IMR-90 (cell line): Measurements from ENCODE around the gene PDGFRA. TPM values are rescaled to one million over a fixed set of nuclear protein-coding genes. Genes with fewer than 3 reads are reported as not detected.

ENCODE experiments used
- ATAC-seq: fragments of 200-7000 bp; cut with Tn5 transposase; 2 replicates; pipeline ENCODE4 v1.9.1; 2020; ENCODE audit warnings: low read depth, mild to moderate bottlenecking, moderate library complexity
- BruUV-seq: library from RNA; stranded (reverse); fragments of 400-500 nt; replicated peaks from 2 replicates; lab custom pipeline; 2021; lab: Mats Ljungman, UMichigan
- CTCF ChIA-PET: fragments of 300-600 bp; formaldehyde crosslinking; extraction: SDS; loops from one replicate; lab custom pipeline; 2021; ENCODE audit warnings: antibody characterized with exemption; lab: Yijun Ruan, JAX
- POLR2A ChIA-PET: fragments of 300-600 bp; sonication (Branson Sonifier 250); formaldehyde crosslinking; loops from one replicate; lab custom pipeline; 2022; ENCODE audit warnings: antibody characterized with exemption; ENCODE audit not compliant: unreplicated experiment; lab: Charles Lee
- DNase-seq: peaks from one replicate; pipeline ENCODE4 v3.0.0; 2013
- H2AFZ ChIP-seq: replicated peaks from 2 replicates; pipeline ENCODE3; 2013; ENCODE audit warnings: low read length, mild to moderate bottlenecking; ENCODE audit not compliant: poor library complexity
- H2AK5ac ChIP-seq: 2 replicates; pipeline ENCODE4 v1.6.1; 2013; ENCODE audit warnings: low read depth, low read length, inconsistent platforms
- H2AK9ac ChIP-seq: replicated peaks from 2 replicates; pipeline ENCODE3; 2013; ENCODE audit warnings: mild to moderate bottlenecking, low read depth, low read length, moderate library complexity; ENCODE audit not compliant: poor library complexity
- H2BK120ac ChIP-seq: 2 replicates; pipeline ENCODE4 v1.6.1; 2013; ENCODE audit warnings: low read depth, low read length, inconsistent platforms
- H2BK15ac ChIP-seq: 3 replicates; pipeline ENCODE4 v1.6.1; 2013; ENCODE audit warnings: low read depth, low read length, inconsistent platforms
- H2BK20ac ChIP-seq: 2 replicates; pipeline ENCODE4 v1.6.1; 2013; ENCODE audit warnings: low read depth, mild to moderate bottlenecking, inconsistent platforms, low read length, moderate library complexity
- H2BK5ac ChIP-seq: 2 replicates; pipeline ENCODE4 v1.6.1; 2013; ENCODE audit warnings: mild to moderate bottlenecking, low read depth, low read length, inconsistent platforms; ENCODE audit not compliant: poor library complexity, severe bottlenecking
- H3K14ac ChIP-seq: replicated peaks from 2 replicates; pipeline ENCODE4 v1.6.1; 2013; ENCODE audit warnings: low read depth, low read length, inconsistent platforms
- H3K18ac ChIP-seq: 2 replicates; pipeline ENCODE4 v1.6.1; 2013; ENCODE audit warnings: low read depth, low read length, control low read depth
- H3K23ac ChIP-seq: 2 replicates; pipeline ENCODE4 v1.6.1; 2013; ENCODE audit warnings: low read depth, low read length, inconsistent platforms
- H3K27ac ChIP-seq: 2 replicates; pipeline ENCODE4 v1.5.1; 2013; ENCODE audit warnings: mild to moderate bottlenecking, control low read depth, low read length; ENCODE audit not compliant: insufficient read depth
- H3K27me3 ChIP-seq: 2 replicates; pipeline ENCODE4 v1.6.1; 2013; ENCODE audit warnings: low read length; ENCODE audit not compliant: control insufficient read depth, insufficient read depth
- H3K36me3 ChIP-seq: 2 replicates; pipeline ENCODE4 v1.6.1; 2013; ENCODE audit warnings: low read length, mixed read lengths; ENCODE audit not compliant: control insufficient read depth, insufficient read depth
- H3K4ac ChIP-seq: 2 replicates; pipeline ENCODE4 v1.6.1; 2013; ENCODE audit warnings: low read depth, low read length, inconsistent platforms
- H3K4me1 ChIP-seq: 2 replicates; pipeline ENCODE4 v1.6.1; 2013; ENCODE audit warnings: low read length, mixed read lengths; ENCODE audit not compliant: control insufficient read depth, insufficient read depth
- H3K4me2 ChIP-seq: 2 replicates; pipeline ENCODE4 v1.6.1; 2013; ENCODE audit warnings: low read depth, mild to moderate bottlenecking, control low read depth, low read length, moderate library complexity
- H3K4me3 ChIP-seq: 2 replicates; pipeline ENCODE4 v1.5.1; 2013; ENCODE audit warnings: low read depth, mild to moderate bottlenecking, control low read depth, low read length, moderate library complexity; ENCODE audit not compliant: insufficient read depth
- H3K56ac ChIP-seq: 2 replicates; pipeline ENCODE4 v1.6.1; 2013; ENCODE audit warnings: low read length, inconsistent platforms; ENCODE audit not compliant: insufficient read depth; ENCODE audit errors: extremely low read depth
- H3K79me1 ChIP-seq, 2 experiments: 2 replicates each; pipeline ENCODE4 v1.6.1; 2013; ENCODE audit warnings: low read length in 2 of 2, inconsistent platforms in 1 of 2, low read depth in 1 of 2
- H3K9ac ChIP-seq: 2 replicates; pipeline ENCODE4 v1.6.1; 2013; ENCODE audit warnings: low read depth, low read length, control low read depth
- H3K9me1 ChIP-seq: 2 replicates; pipeline ENCODE4 v1.6.1; 2013; ENCODE audit warnings: low read length, inconsistent platforms; ENCODE audit not compliant: insufficient read depth
- H3K9me3 ChIP-seq: 2 replicates; pipeline ENCODE4 v1.6.1; 2013; ENCODE audit warnings: low read length; ENCODE audit not compliant: control insufficient read depth, insufficient read depth
- H4K20me1 ChIP-seq: 2 replicates; pipeline ENCODE4 v1.6.1; 2013; ENCODE audit warnings: low read length, inconsistent platforms; ENCODE audit not compliant: insufficient read depth
- H4K5ac ChIP-seq: 2 replicates; pipeline ENCODE4 v1.6.1; 2013; ENCODE audit warnings: mild to moderate bottlenecking, low read depth, low read length, control low read depth
- H4K8ac ChIP-seq, 2 experiments: 2 replicates each; pipeline ENCODE4 v1.6.1; 2013; ENCODE audit warnings: low read depth in 2 of 2, low read length in 2 of 2, control low read depth in 1 of 2, inconsistent platforms in 1 of 2
- H4K91ac ChIP-seq: 2 replicates; pipeline ENCODE4 v1.6.1; 2013; ENCODE audit warnings: low read depth, low read length, inconsistent platforms; ENCODE audit not compliant: insufficient read depth
- CEBPB ChIP-seq: IDR thresholded peaks from 2 replicates; pipeline ENCODE4 v1.6.1; 2012; ENCODE audit warnings: low read depth, low read length, improper control_type of control experiment
- CHD1 ChIP-seq: IDR thresholded peaks from 2 replicates; pipeline ENCODE4 v1.6.1; 2012; ENCODE audit warnings: low read depth, low read length, improper control_type of control experiment
- MAZ ChIP-seq: IDR thresholded peaks from 2 replicates; pipeline ENCODE4 v1.6.1; 2012; ENCODE audit warnings: low read depth, mild to moderate bottlenecking, low read length, improper control_type of control experiment, moderate library complexity, borderline replicate concordance
- MXI1 ChIP-seq: IDR thresholded peaks from 2 replicates; pipeline ENCODE4 v1.6.1; 2012; ENCODE audit warnings: low read depth, mild to moderate bottlenecking, low read length, moderate library complexity, borderline replicate concordance
- NFE2L2 ChIP-seq: fragments of 150-350 bp; IDR thresholded peaks from 2 replicates; pipeline ENCODE4 v1.6.1; 2016; ENCODE audit warnings: low read depth, mild to moderate bottlenecking, low read length
- POLR2A ChIP-seq: IDR thresholded peaks from 2 replicates; pipeline ENCODE4 v1.6.1; 2012; ENCODE audit warnings: mild to moderate bottlenecking, low read depth, low read length
- RAD21 ChIP-seq: IDR thresholded peaks from 2 replicates; pipeline ENCODE4 v1.6.1; 2012; ENCODE audit warnings: low read length, improper control_type of control experiment
- RCOR1 ChIP-seq: IDR thresholded peaks from 2 replicates; pipeline ENCODE4 v1.6.1; 2012; ENCODE audit warnings: mild to moderate bottlenecking, low read length, improper control_type of control experiment; ENCODE audit not compliant: insufficient replicate concordance
- USF2 ChIP-seq: fragments of 150-350 bp; IDR thresholded peaks from 2 replicates; pipeline ENCODE4 v1.6.1; 2017; ENCODE audit warnings: mild to moderate bottlenecking, antibody characterized with exemption, low read length, low read depth
- WGBS, 2 experiments: methylation state at CpG; one replicate each; pipeline versions ENCODE4 v1.1.5 to v1.1.7; 2013; ENCODE audit warnings: missing lambda C conversion rate in 2 of 2; ENCODE audit not compliant: insufficient read length in 1 of 2; ENCODE audit errors: extremely low coverage in 2 of 2; 5-methylcytosine and 5-hydroxymethylcytosine counted together
- dilution Hi-C: fragments of 300-500 bp; cut with HindIII; formaldehyde crosslinking; loops from one replicate; pipeline ENCODE4 v1.14.3; 2018; ENCODE audit warnings: low sequenced_read_pairs; ENCODE audit not compliant: unreplicated experiment
- in situ Hi-C: fragments of 300-500 bp; cut with MboI; formaldehyde crosslinking; loops from 3 replicates; pipeline ENCODE4 v1.14.3; 2019; ENCODE audit warnings: low sequenced_read_pairs, inconsistent platforms, mixed read lengths
- intact Hi-C: fragments of 100-400 bp; cut with micrococcal nuclease; formaldehyde crosslinking; loops from 2 replicates; pipeline ENCODE4 v1.10.0; 2022
- polyA plus RNA-seq, 3 experiments: library from polyadenylated mRNA; depleted of rRNA; stranded (reverse); fragments of >200 nt; gene quantifications; 2 replicates each; pipeline ENCODE4 v1.2.3, GENCODE V29; 2012; ENCODE audit warnings: low replicate concordance in 1 of 3
- total RNA-seq: library from RNA; depleted of rRNA; stranded (reverse); fragments of >200 nt; gene quantifications from 2 replicates; pipeline ENCODE4 v1.2.3, GENCODE V29; 2012
- TF ChIP-seq, protein P1 (sequence below): conservative IDR thresholded peaks from 2 replicates; pipeline ENCODE4 v1.5.1; 2012; ENCODE audit warnings: mild to moderate bottlenecking, low read depth, low read length, improper control_type of control experiment
- TF ChIP-seq, protein P2 (sequence below): fragments of 150-350 bp; IDR thresholded peaks from 2 replicates; pipeline ENCODE4 v1.6.1; 2016; ENCODE audit warnings: low read depth, mild to moderate bottlenecking, low read length, moderate library complexity, borderline replicate concordance

Gene PDGFRA
- total and polyA plus RNA-seq, 2 of the 4 experiments (the other 2 are of a cell fraction), result 60.8 to 168 TPM

DNA sequence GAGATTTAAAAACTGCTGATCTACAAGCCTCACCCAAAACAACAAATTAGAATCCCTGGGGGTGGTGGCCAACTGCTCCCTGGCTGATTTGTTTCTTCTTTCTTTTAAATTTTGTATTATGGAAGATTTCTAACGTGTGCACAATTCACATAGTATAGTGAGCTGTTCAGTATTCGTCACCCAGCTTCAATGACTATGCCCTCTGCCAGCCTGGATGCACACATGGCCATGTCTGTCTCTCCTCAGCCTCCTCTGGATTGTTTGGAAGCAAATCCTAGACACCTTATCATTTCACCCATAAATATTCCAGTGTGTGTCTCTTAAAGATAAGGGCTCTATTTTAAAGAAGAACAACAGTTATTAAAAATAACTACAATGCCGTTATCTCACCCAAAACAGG, 61.9 kb downstream of the PDGFRA start:
- Histone ChIP-seq H3K9me3 (no peaks in the 10 kb centered on the region), H3K27ac (no peak overlapping the region), H3K23ac (no peak overlapping the region), H3K4me2 (no peak overlapping the region), H2BK20ac (no peak overlapping the region), H3K4me1 (no peaks in the 10 kb centered on the region), H3K79me1 (peaks cover 6 to 60% of the 10 kb centered on the region in 2 experiments), H2BK120ac (no peak overlapping the region), H3K36me3 (peaks cover 84% of the 10 kb centered on the region), H3K9me1 (peaks cover 11% of the 10 kb centered on the region; the same call in 1 of the 2 replicates), H2AFZ (no peak overlapping the region), H3K4me3 (no peak overlapping the region), H3K18ac (no peak overlapping the region), H3K27me3 (no peaks in the 10 kb centered on the region), H4K91ac (no peak overlapping the region), H2BK15ac (no peak overlapping the region), H2AK9ac (no peak overlapping the region), H4K8ac (no peak overlapping the region), H4K5ac (no peak overlapping the region), H2AK5ac (no peak overlapping the region), H3K56ac (no peak overlapping the region), H3K4ac (no peak overlapping the region), H3K9ac (no peak overlapping the region), H2BK5ac (no peak overlapping the region), H3K14ac (no peak overlapping the region), H4K20me1 (peaks cover 21% of the 10 kb centered on the region; the same call in 1 of the 2 replicates)
- in situ Hi-C loops, result loop anchor here (25.0 kb wide), 1 partner anchor 1246 kb away; the partner anchor contains the start of gene CLOCK
- intact Hi-C loops, result no loop called here
- ChIA-PET POLR2A (no interaction called here), CTCF (interaction anchor here (0.5 kb wide), 1 partner anchor 34 kb away, joined by 3 read pairs; no protein-coding TSS in a partner anchor)
- no TSS peak for BruUV-seq
- dilution Hi-C loops, result no loop called here
- no CpG with 5 or more reads among the region's 3 CpGs for WGBS, 2 experiments
- no peak for TF ChIP-seq POLR2A
- TF ChIP-seq USF2, result no peak
- TF ChIP-seq, protein P1, sequence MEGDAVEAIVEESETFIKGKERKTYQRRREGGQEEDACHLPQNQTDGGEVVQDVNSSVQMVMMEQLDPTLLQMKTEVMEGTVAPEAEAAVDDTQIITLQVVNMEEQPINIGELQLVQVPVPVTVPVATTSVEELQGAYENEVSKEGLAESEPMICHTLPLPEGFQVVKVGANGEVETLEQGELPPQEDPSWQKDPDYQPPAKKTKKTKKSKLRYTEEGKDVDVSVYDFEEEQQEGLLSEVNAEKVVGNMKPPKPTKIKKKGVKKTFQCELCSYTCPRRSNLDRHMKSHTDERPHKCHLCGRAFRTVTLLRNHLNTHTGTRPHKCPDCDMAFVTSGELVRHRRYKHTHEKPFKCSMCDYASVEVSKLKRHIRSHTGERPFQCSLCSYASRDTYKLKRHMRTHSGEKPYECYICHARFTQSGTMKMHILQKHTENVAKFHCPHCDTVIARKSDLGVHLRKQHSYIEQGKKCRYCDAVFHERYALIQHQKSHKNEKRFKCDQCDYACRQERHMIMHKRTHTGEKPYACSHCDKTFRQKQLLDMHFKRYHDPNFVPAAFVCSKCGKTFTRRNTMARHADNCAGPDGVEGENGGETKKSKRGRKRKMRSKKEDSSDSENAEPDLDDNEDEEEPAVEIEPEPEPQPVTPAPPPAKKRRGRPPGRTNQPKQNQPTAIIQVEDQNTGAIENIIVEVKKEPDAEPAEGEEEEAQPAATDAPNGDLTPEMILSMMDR, result no peak
- TF ChIP-seq RAD21, result no peak
- TF ChIP-seq CHD1, result no peak
- TF ChIP-seq NFE2L2, result no peak
- TF ChIP-seq RCOR1, result no peak
- TF ChIP-seq, protein P2, sequence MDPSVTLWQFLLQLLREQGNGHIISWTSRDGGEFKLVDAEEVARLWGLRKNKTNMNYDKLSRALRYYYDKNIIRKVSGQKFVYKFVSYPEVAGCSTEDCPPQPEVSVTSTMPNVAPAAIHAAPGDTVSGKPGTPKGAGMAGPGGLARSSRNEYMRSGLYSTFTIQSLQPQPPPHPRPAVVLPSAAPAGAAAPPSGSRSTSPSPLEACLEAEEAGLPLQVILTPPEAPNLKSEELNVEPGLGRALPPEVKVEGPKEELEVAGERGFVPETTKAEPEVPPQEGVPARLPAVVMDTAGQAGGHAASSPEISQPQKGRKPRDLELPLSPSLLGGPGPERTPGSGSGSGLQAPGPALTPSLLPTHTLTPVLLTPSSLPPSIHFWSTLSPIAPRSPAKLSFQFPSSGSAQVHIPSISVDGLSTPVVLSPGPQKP, result no peak
- no peak for TF ChIP-seq MAZ
- no peak for TF ChIP-seq CEBPB
- TF ChIP-seq MXI1, result no peak
- no peak for DNase-seq
- ATAC-seq, result no peak
